Activated CD4-positive, CD25-positive, alpha-beta regulatory T cell treated with anti-CD3 and anti-CD28 coated beads, Interleukin-2, amount 50 U/mL, for 16 hours (primary cell): ENCODE data around the gene MARCHF10.
"Not testable (repeated sequence)": the region's sequence is repeated elsewhere in the genome, so short reads cannot be mapped to it uniquely, and the experiment has no call there.

ENCODE experiments used
- DNase-seq: peaks from one replicate; pipeline ENCODE4 v3.0.0-alpha.2; 2020; ENCODE audit warnings: low read depth, low spot score

MARCHF10 gene

DNA sequence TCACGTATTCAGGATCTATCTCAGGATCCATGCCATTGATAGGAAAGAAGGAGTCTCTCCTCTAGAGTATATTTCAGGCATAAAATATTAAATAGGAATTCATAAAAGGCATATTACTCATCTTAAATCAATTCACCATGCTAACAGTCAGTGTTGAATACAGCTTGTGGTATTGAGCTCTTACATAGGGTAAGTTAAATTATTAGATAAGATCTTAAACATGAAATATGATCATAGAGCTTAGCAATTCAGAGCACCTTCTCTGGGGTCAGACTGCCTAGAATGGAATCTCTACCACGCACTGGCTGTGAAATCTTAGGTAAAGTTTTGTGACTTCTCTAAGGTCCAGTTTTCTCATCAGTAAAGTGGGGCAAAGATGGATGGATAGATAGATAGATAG, 20.7 kb downstream of the MARCHF10 start:
- DNase-seq: no peak

DNA sequence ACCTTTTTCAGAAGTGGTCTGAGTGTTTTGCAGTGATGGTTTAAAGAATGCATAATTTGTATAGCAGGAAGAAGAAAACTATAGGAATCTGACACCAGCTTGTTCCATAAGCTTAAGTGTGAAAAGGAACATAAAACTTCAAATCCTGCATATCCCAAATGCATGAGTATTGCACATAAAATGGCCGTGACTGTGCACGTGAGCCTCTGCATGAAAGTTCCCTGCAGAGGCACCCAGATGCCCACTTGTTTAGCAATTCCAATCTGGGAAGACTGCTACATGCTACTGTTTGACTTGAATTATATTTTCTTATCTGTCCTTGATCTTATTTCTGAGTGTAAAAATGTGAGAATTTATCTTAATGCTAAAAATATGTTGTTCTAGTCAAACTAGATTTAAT, 21.5 kb downstream of the MARCHF10 start:
- DNase-seq: no peak

DNA sequence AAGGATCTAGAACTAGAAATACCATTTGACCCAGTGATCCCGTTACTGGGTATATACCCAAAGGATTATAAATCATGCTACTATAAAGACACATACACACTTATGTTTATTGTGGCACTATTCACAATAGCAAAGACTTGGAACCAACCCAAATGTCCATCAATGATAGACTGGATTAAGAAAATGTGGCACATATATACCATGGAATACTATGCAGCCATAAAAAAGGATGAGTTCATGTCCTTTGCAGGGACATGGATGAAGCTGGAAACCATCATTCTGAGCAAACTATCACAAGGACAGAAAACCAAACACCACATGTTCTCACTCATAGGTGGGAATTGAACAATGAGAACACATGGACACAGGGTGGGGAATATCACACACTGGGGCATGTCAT, 22.1 kb downstream of the MARCHF10 start:
- DNase-seq: not testable (repeated sequence)

DNA sequence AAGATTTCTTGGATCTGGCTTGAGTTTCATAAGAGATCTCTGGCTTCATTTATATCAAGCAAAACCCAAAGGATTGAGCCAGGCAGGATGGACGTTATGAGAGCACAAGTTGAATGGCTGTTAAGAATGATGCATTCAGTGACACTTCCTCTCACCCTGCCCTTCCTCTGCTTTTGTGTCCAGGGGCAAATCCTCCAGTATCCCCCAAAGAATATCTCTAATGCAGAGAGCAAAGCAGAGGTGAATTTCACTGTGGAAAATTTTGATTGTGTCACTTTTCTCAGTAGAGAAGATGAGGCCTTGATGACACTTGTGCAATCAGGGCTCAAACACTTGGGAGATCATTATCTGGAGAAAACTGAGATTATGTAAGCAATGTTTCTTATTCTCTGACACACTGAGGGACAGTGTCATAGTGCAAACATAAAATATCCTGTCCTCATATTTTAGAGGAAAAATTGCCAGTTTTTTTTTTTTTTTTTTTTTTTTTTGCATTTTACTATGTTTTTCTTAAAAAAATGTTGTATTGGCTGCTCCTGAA, 25.3 kb downstream of the MARCHF10 start:
- no peak for DNase-seq

DNA sequence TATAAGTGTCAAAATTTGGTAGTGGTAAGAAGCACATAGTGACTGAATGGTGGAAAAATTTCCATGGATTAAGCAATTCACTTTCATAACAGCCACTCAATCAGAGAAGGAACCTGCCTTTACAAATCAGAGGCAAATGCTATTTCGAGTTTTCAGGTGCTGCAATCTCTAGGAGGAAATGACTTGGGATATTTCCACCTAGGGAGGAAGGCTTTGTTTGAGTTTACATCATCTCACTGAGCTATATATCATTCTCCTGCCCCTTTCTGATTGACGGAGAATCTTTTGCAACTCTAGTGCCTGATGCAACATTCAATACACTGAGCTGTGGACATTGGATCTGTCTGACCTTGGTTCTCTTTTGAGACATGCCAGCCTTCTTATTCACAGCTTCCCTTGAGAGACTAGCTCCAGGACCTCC, 26.3 kb downstream of the MARCHF10 start:
- DNase-seq: no peak

DNA sequence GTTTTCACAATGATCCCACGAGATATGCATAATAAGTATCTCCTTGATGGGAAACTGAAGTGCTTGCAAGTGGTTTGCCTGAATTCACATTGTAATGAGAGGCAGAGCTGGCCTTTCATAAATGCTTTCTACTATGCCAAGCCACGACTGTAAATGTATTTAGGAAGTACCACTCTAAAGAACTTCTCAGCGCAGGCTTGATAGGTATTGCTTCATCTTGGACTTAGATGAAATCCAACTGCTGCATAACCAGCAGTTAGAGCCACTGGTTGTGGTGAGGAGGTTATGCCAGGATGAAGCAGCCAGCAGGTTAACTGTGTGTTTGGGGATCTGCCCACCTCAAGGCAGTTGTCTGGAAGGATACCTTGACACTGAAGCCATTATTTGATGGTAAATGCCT, 26.8 kb downstream of the MARCHF10 start:
- no peak for DNase-seq

DNA sequence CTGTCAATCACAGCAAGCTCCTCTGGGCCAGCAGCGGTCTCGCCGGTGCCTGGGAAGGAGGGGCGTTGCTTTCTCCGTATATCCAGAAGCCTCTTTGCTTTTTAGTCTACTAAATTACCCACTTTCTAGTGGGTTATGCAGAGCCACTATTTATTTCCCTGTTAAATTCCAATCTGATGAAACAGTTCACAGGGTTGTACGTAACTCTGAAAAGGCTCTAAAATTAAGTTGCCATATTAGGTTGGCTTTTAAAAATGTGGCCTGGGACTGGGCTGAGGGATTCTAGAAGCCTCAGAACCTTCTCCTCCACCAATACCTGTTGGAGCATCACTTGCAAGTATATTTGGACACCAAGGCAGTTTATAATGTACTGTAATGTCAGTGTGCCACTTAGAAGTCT, 27.2 kb downstream of the MARCHF10 start:
- no peak for DNase-seq

DNA sequence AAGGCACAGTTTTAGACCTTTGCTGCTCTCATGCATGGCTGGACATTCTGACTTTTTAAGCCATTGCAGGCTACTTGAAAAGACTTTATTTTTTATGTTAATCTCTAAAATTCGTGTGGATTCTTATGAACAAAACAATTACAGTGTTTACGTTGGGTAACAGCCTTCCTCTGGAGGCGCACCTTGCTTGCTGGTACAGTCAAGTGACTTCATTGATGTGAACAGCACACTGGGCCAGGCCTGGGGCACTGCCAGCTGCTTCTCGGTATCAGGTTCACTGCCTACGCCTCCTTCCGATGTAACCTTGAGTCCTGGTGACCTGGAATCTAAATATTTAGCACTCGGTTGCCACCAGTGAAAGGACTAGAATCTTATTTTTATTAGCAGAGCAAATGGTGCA, 27.8 kb downstream of the MARCHF10 start:
- DNase-seq: no peak

DNA sequence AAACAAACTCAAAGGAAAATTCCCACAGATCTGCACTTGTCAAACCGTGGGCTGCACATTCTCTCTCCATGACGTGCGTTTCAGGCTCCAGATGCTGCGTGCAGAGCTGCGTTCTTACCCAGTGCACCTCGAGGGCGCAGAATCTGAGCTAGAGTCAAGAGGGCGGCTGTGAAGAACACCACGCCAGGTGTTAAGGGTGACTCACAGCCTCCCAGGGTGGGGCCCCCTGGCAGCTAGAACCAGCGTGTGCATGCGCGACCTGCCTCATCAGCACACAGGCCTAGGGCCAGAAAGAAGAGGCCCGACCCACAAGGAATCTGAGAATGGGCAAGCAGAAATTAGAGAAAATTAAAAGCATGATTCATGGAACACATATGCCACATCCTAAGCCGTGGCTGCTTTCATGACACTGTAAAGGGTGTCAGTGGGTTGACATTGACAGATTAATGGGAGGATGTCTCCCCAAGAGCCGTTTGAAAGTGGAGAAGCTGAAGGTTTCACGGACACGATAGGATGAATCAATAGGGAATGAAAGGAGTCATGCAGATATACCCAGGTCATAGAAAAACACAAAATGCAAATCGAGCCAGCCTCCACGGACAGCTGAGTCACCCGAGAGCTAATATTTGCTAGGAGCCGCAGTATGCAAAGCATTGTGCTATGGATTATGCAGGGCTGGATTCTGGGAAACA, 29.0 kb downstream of the MARCHF10 start:
- no peak for DNase-seq

DNA sequence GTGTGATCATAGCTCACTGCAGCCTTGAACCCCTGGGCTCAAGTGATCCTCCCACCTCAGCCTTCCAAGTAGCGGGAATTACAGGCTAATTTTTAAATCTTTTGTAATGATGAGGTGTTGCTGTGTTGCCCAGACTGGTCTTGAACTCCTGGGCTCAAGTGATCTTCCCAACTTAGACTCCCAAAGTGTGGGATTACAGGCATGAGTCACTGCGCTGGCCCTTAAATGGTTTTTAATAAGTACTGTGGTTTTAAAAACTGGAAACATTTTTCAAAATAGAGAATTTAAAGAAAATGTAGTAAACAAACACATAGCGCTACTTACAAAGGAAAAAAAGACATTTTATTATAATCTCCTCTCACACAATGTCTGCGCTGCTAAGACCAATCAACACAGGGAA, 32.2 kb downstream of the MARCHF10 start:
- DNase-seq: no peak

DNA sequence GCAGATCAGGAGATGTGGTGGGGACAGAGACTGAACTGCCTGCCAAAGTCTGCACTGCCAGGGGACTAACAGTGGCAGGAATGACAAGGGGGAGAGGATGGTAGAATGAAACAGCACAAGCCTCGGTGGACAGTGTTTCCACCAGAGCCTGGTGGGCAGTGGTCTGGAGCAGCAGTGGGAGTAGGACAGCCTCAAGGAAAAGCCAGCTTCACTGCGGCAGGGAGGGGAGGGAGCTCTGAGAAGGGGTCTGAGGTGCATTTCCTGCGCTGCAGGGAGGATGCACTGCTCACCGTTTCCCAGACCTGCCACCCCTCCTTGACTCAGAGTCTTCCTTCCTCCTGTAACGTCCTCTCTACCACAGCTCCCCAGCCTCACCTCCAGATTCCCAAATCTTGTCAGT, 33.8 kb downstream of the MARCHF10 start:
- DNase-seq: no peak

DNA sequence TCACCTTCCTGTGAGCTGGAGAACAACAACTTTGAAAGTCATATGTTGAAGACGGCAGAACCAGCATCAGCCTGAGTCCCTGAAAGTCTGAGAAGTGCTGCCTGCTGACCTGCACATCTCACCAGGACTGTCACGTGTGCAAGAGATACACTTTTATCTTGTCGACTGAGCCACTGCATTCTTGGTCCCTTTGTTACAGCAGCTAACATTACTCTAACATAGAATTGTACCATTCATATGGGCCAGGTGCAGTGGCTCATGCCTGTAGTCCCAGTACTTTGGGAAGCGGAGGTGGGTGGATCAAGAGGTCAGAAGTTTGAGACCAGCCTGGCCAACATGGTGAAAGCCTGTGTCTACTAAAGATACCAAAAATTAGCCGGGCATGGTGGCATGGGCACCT, 40.1 kb downstream of the MARCHF10 start:
- no peak for DNase-seq

DNA sequence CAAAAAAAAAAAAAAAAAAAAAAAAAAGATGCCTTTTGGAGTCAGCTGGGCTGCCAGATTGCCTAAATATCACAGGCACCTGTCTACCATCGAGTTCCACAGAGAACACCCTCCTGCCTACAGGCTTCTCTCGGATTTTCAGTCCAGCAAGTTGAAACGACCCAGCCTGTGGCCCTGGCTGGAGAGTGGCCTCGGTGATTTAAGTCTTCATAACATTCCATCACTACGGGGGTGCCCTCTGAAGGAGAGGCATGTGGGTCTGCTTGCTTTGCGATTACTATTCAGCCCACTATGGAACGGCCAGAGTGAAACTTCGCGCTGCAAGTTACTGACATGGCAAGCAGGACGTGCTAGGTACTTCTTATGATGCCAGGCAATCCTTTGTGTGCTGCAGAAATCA, 42.8 kb downstream of the MARCHF10 start:
- no peak for DNase-seq

DNA sequence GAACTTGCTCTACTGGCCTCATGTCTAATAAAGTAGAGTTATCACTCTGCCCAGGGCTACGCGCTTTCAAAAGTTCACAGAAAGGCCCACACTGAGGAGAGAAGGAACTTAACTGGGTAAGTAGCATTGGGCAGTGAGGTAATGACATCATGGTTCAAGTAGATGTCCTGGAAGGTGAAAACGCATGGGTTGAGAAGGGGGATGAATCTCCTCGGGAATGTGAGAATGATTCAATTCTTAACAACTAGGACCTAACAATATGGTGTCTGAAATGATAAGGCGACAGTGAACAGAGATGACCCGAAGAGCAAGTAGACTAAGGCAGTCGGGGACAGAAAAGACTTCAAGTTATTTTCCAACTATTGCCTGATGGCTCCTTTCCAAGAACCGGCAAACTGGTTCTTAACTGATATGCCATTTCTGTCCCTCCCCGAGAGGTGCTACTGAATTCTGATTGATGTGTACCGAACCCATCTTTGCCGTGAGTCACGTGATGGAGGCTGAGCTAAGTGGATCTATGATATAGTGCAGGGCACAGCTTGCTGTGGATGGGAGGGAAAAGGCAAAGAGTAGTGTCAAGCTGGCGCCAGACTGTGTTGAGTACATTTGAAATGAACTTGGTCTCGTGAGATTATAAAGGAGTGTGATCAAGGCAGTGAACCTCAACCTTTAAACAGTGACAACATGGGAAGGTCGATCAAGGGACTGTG, 44.1 kb downstream of the MARCHF10 start:
- no peak for DNase-seq

DNA sequence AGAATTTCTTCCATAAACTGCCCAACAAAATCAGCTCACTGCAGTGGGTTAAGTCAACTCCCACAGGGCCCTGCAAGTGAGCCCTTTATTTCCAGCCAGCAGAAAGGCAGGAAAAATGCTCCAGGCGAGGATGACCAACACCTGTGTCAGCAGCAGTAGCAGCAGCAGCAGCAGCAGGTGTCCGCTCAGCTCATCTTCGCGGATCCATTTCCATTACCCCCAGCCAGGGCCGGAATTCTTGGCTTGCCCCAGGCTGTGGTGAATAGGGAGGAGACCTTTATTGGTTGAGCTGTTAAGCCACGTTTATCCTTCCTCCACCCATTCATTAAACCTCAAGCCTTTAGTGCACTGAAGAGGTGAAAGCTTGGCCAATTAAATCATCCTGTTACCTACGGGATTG, 46.2 kb downstream of the MARCHF10 start:
- no peak for DNase-seq

DNA sequence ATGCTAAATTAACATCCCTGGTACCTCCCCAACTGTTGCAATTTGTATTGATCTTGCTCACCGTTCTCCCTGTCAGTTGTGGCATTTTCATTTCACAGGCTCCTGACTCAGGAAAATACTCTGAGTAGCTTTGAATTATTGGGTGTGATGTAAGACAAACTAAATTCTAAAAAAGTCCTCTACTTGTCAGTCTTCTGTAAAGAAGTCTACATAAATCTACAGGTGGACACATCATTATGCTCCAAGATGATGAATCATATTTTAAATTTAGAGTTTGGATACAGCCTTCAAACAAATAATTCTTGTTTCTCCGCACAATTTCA, 47.2 kb downstream of the MARCHF10 start:
- DNase-seq: no peak

DNA sequence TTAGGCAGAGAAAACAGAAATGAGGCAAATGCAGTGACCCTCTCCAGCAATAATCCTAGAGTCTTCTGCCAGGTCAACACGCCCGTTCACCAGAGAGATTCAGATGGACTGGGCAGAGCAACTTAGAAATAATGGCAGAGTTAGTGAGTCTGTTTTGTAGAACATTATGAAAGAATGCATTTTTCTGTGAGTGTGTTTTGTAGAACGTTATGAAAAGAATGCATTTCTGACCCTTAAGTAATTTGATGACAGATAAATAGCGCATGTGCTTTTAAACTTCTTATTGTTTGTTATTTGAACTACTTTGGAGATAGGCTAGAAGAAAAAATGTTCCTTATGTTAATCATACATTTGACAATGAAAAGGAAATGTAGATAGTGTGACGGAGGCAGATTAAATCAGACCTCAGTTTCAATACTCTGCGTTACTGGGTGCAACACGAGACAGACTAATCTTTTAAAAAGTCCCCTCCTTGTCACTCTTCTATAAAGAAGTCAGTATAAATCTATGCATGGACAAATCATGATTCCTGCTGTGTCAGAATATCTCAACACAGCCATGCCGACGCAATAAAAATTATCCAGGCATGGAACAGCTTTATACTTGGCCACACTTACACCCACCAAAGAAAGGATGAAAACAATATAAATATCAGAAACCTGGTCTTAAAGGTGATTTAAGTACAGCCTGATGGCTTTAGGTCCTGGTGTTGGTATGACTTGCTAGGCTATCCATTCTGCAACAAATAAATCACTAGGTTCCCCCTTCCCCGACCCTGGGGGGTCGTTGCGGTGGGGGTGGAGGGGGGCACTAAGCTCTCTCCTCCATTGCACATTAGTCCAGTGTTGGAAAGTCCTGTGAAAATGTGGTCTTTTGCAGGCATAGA, 47.8 kb downstream of the MARCHF10 start:
- no peak for DNase-seq

DNA sequence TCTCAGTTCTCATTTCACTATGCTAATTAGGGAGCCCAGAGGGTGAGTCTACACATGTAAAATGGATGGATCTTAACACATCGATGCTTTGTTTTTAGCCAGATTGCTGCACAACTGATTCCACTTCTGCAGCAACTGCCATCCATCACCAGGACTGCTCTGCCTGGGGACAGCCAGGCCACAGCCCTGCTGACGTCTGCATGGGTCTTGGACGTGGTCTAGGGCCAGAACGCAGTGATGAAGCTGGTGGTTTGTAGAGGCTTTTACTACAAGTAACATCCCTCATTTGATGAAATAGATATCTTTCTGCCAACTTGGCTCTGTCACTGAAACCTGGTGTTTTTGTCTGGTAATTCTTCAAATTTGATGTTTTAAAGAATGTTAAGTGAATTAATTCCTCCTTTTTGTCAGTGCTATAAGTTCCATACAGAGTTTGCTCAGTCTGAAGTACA, 50.6 kb downstream of the MARCHF10 start:
- DNase-seq: no peak

DNA sequence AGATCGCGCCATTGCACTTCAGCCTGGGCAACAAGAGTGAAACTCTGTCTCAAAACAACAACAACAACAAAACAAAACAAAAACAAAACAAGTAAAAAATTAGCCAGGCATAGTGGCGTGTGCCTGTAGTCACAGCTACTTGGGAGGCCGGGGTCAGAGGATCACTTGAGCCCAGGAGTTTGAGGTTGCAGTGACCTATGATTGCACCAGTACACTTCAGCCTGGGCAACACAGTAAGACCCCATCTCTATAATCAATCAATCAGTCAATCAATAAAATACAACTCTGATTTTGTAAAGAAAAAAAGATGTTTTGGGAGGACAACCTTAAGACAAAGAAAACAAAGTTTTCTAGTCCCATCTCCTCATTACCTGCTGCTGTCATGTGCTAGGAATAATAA, 51.9 kb downstream of the MARCHF10 start:
- DNase-seq: no peak

DNA sequence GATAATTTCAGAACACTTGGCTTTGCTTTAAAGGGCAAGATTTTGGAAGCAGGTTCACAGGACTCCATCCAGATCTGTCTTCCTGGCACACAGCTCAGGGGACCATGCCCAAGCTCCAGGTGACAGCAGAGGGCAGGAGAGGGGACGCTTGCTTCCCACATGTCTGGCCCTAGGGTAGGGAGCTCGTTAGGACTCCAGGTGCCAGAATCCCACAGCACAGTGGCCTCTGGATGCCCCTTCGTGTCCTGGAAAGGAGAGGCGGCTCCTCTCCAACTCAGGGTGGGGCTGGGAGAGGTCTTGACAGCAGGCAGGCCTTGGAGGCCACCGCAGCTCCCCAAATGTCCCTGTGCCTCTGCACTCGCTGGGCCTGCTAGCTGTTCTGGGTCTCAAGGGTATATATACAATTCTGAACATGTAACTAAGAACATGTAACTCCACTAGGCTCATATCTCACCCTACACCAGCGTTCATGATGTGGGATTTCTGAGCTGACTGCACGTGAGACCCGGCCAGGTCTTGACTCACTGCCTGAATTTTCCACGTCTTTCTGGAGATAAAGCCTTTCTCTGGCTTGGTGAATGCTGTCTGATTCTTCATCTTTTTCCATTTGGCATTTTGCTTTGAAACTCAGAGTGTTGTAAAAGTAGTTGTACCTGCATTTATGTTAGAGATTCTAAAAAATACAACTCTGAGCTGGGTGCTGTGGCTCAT, 52.8 kb downstream of the MARCHF10 start:
- DNase-seq: no peak

DNA sequence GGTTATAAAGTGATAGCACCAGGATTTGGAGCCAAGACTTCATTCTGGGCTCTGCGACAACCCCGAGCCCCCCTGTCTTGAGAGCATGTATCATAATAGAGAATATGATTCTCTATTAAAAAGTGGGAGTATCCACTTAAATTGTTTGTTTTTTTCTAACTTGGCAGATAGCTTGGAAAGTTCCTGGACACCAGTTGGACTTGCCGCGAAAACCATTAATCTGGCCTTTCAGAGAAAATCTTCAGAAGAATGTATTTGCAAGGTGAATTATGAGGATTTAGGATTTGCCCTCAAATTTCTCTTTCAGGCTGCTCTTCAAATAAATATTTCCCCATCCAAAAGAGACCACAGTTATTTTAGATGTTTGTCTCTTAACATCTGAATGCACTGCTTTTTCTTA, 53.5 kb downstream of the MARCHF10 start:
- no peak for DNase-seq

DNA sequence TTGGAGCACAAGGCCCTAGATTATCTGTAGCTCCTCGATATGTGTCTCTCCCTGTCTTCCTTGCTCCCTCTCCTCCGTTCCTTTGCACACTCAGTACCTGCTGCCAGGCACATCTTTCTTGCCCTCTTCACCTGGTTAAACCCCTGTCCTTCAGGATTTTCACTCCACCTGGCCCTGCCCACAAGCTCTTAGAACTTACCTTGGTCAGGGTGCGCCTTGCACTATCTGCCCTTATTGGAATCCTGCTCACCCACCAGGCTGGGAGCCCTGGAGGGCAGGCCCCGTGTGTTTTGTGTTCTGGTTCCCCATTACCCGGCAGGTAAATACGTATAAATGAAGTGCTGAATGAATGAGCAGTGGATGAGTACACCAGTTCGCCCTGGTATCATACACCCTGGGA, 54.6 kb downstream of the MARCHF10 start:
- DNase-seq: no peak
